Ishikawa (cell line): Measurements from ENCODE around the gene RTN4RL1.

Experiments used
- CEBPB ChIP-seq: IDR thresholded peaks from 2 replicates; pipeline ENCODE4 v1.6.1; 2012
- CREB1 ChIP-seq: IDR thresholded peaks from 2 replicates; pipeline ENCODE4 v1.6.1; 2012; ENCODE audit warnings: low read depth
- EGR1 ChIP-seq: IDR thresholded peaks from 2 replicates; pipeline ENCODE4 v1.6.1; 2012
- EP300 ChIP-seq: IDR thresholded peaks from 2 replicates; pipeline ENCODE4 v1.6.1; 2012; ENCODE audit warnings: borderline replicate concordance
- FOXM1 ChIP-seq: IDR thresholded peaks from 2 replicates; pipeline ENCODE4 v1.6.1; 2012; ENCODE audit warnings: low read depth, borderline replicate concordance
- MAX ChIP-seq: IDR thresholded peaks from 2 replicates; pipeline ENCODE4 v1.6.1; 2012
- NFIC ChIP-seq: IDR thresholded peaks from 2 replicates; pipeline ENCODE4 v1.6.1; 2012
- RAD21 ChIP-seq: IDR thresholded peaks from 2 replicates; pipeline ENCODE4 v1.6.1; 2012; ENCODE audit warnings: low read depth
- REST ChIP-seq: IDR thresholded peaks from 2 replicates; pipeline ENCODE4 v1.6.1; 2012; ENCODE audit warnings: low read depth, mild to moderate bottlenecking
- TAF1 ChIP-seq: IDR thresholded peaks from 2 replicates; pipeline ENCODE4 v1.6.1; 2012; ENCODE audit warnings: low read depth, mild to moderate bottlenecking
- TCF12 ChIP-seq: IDR thresholded peaks from 2 replicates; pipeline ENCODE4 v1.6.1; 2012; ENCODE audit warnings: low read depth
- TEAD4 ChIP-seq: IDR thresholded peaks from 2 replicates; pipeline ENCODE4 v1.6.1; 2012
- USF1 ChIP-seq: IDR thresholded peaks from 2 replicates; pipeline ENCODE4 v1.6.1; 2012
- YY1 ChIP-seq: IDR thresholded peaks from 2 replicates; pipeline ENCODE4 v1.6.1; 2012; ENCODE audit warnings: low read depth
- ZBTB7A ChIP-seq: IDR thresholded peaks from 2 replicates; pipeline ENCODE4 v1.6.1; 2012; ENCODE audit warnings: low read depth

The RTN4RL1 gene

DNA sequence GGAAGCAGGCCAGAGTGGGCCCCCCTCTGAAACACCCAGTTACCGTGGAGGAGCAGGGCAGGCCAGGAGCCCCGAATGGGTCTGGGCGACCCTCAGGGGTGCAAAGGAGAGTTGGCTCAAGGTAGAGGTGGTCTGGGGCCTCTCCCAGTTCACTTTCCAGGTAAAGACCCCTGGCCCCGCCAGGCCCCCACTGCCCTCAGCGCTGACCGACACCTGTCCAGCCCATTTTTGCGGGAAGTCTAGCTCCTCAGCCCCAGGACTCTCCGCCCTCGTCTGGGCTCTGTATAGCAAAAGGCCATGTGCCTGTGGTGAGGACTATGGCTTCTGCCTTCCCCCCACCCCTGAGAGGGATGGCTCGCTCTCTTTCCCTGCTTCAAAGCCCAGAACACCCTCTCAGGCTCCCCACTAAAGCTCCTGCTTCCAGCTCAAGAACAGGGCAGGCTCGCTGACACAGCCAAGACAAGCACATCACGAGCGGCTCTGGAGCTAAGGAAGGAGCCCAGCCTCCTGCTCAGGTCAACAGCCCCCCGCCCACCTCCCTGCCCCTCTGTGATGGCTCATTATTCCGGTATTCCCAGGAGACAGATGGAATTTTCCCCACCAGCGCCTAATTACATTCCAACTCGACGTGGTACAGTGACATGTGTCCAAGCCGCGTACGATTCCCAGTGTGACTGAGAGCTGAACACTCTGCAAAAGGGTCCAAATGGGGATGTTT is 59.4 kb downstream of the RTN4RL1 start:
- TF ChIP-seq ZBTB7A (no peak), NFIC (no peak), EGR1 (no peak), MAX (no peak), YY1 (no peak), TAF1 (no peak), REST (no peak), FOXM1 (no peak), EP300 (no peak), RAD21 (no peak), TEAD4 (no peak), CREB1 (no peak), TCF12 (no peak), USF1 (no peak), CEBPB (no peak)

- no peak for TF ChIP-seq TAF1
- TF ChIP-seq FOXM1: no peak
- TF ChIP-seq TCF12: no peak
- no peak for TF ChIP-seq REST
- TF ChIP-seq CEBPB: no peak
- no peak for TF ChIP-seq YY1
These were observed 61.9 kb downstream of the RTN4RL1 start for GRCh38 chr17:1963250-1963649.

DNA sequence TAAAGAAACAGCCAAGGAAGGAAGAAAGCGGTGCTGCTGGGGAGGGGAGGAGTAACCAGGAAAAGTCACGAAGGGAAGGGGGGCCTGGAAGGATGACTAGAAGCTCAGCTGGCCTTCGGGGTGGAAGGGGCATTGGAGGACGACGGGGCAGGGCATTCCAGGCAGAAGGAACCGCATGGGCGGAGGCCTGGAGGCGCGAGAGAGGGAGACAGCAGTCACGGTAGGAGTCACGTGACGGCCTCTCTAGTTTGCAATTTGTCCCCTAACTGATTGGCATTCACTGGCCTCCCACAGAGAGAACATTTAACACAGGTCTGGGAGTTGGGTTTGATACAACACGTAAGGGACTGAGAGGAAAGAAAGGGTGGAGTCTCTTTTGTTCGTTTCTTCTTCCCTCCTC is 63.9 kb downstream of the RTN4RL1 start:
- no peak for TF ChIP-seq CEBPB
- no peak for TF ChIP-seq ZBTB7A
- no peak for TF ChIP-seq TEAD4
- TF ChIP-seq NFIC: no peak
- no peak for TF ChIP-seq USF1
- no peak for TF ChIP-seq REST
- no peak for TF ChIP-seq CREB1
- no peak for TF ChIP-seq EGR1
- no peak for TF ChIP-seq MAX
- TF ChIP-seq YY1: no peak
- no peak for TF ChIP-seq RAD21
- no peak for TF ChIP-seq EP300
- TF ChIP-seq TAF1: no peak
- no peak for TF ChIP-seq TCF12
- no peak for TF ChIP-seq FOXM1

- TF ChIP-seq MAX: no peak
- TF ChIP-seq CEBPB: no peak
- no peak for TF ChIP-seq TEAD4
- no peak for TF ChIP-seq CREB1
- no peak for TF ChIP-seq ZBTB7A
- TF ChIP-seq RAD21: no peak
- no peak for TF ChIP-seq REST
- TF ChIP-seq TCF12: no peak
- TF ChIP-seq EGR1: no peak
- TF ChIP-seq EP300: no peak
- no peak for TF ChIP-seq USF1
- no peak for TF ChIP-seq NFIC
These were observed 64.6 kb downstream of the RTN4RL1 start for GRCh38 chr17:1960545-1960912.
